Measurements from ENCODE around the gene LCE1A. TPM values are rescaled to one million over a fixed set of nuclear protein-coding genes. Genes with fewer than 3 reads are reported as not detected.

LCE1A gene
- total RNA-seq, 2 experiments from 2014 or later = not detected

DNA sequence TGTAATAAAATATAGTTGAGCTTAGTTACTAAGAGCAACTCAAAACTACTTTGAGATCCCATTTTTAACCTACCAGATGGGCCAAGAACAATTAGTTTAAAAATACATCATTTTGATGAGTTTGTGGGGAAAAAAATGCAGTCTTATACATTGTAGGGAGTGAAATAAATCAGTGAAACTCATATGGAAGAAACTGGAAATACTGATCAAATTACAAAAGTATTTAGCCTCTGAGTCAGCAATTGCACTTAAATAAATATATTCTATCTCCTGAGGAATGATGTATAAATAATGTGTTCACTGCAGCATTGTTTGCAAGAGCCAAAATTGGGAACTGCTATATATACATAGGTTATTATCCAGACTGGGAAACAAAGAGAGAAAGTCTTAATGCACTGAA is 46.2 kb downstream of the LCE1A start:
- H3K9me3 Mint-ChIP-seq = no peaks in the 10 kb centered on the region
- intact Hi-C loops (cut with micrococcal nuclease) = loop anchor here (5.0 kb wide), 1 partner anchor 414 kb away; no protein-coding TSS in a partner anchor
- POLR2A ChIA-PET = no interaction called here
- no peaks in the 10 kb centered on the region for H3K4me1 Mint-ChIP-seq (ENCODE audit: low read depth)
- peaks cover 9% of the 10 kb centered on the region for H3K27me3 Mint-ChIP-seq
- no peak for DNase-seq
- CTCF ChIA-PET = no interaction called here
- no peak overlapping the region for H3K4me3 Mint-ChIP-seq
- no peak overlapping the region for H3K27ac Mint-ChIP-seq
- no peaks in the 10 kb centered on the region for H3K36me3 Mint-ChIP-seq

DNA sequence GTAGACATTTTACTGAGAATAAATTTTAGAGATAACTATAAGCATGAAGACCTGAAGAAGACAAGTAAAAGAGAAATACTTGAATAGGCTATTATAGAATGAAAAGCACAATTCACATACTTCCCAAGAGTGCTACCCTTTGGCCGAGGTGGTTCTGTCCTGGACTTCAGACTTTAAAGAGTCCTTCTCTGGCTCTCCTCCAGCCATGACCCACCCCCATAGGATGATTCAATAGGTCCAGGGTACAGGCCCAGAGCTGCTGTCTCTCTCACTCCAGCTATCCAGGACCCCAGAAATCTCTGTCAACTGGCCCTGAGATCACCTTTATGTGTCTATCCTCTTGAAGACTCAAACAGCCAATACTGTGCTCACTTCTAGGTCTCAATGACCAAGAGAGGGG is 49.6 kb downstream of the LCE1A start:
- CTCF ChIA-PET = no interaction called here
- H3K4me3 Mint-ChIP-seq = no peak overlapping the region
- H3K27ac Mint-ChIP-seq = no peak overlapping the region
- DNase-seq = no peak
- H3K27me3 Mint-ChIP-seq = peaks cover 6% of the 10 kb centered on the region
- peaks cover 6% of the 10 kb centered on the region for H3K4me1 Mint-ChIP-seq (ENCODE audit: low read depth)
- intact Hi-C loops (cut with micrococcal nuclease) = no loop called here
- H3K36me3 Mint-ChIP-seq = no peaks in the 10 kb centered on the region
- H3K9me3 Mint-ChIP-seq = no peaks in the 10 kb centered on the region
- POLR2A ChIA-PET = no interaction called here

Other genes with a start within 250 kb of the LCE1A start
- gene LCE3D, start 247.0 kb upstream of the LCE1A start, total RNA-seq = not detected
- not detected for gene LCE3C, start 227.2 kb upstream of the LCE1A start, total RNA-seq
- not detected for gene LCE3B, start 213.7 kb upstream of the LCE1A start, total RNA-seq
- not detected for gene LCE3A, start 204.4 kb upstream of the LCE1A start, total RNA-seq
- gene LCE2D, start 164.1 kb upstream of the LCE1A start, total RNA-seq = not detected
- not detected for gene LCE2C, start 152.2 kb upstream of the LCE1A start, total RNA-seq
- gene LCE2B, start 141.3 kb upstream of the LCE1A start, total RNA-seq = not detected
- gene LCE2A, start 129.1 kb upstream of the LCE1A start, total RNA-seq = not detected
- gene LCE4A, start 119.3 kb upstream of the LCE1A start, total RNA-seq = not detected
- not detected for gene KPRP, start 69.4 kb upstream of the LCE1A start, total RNA-seq
- gene LCE1F, start 52.3 kb upstream of the LCE1A start, total RNA-seq = not detected
- not detected for gene LCE1E, start 41.2 kb upstream of the LCE1A start, total RNA-seq
- not detected for gene LCE1D, start 30.8 kb upstream of the LCE1A start, total RNA-seq
- not detected for gene LCE1C, start 20.8 kb upstream of the LCE1A start, total RNA-seq
- gene LCE1B, start 15.5 kb upstream of the LCE1A start, total RNA-seq = not detected
- gene LCE6A, start 15.4 kb downstream of the LCE1A start, total RNA-seq = not detected
- gene LCE7A, start 32.5 kb downstream of the LCE1A start, total RNA-seq = not detected
- gene SMCP, start 50.8 kb downstream of the LCE1A start, total RNA-seq = not detected
- gene IVL, start 81.1 kb downstream of the LCE1A start, total RNA-seq = not detected
- not detected for gene SPRR5, start 119.7 kb downstream of the LCE1A start, total RNA-seq
- gene SPRR4, start 143.2 kb downstream of the LCE1A start, total RNA-seq = not detected
- gene SPRR1A, start 156.6 kb downstream of the LCE1A start, total RNA-seq = not detected
- gene SPRR3, start 174.3 kb downstream of the LCE1A start, total RNA-seq = not detected
- gene SPRR1B, start 203.7 kb downstream of the LCE1A start, total RNA-seq = not detected
- not detected for gene SPRR2D, start 213.6 kb downstream of the LCE1A start, total RNA-seq
- gene SPRR2A, start 230.0 kb downstream of the LCE1A start, total RNA-seq = not detected
- gene SPRR2B, start 244.1 kb downstream of the LCE1A start, total RNA-seq = not detected